ENCODE measurements around the gene GRIA4.

DNA sequence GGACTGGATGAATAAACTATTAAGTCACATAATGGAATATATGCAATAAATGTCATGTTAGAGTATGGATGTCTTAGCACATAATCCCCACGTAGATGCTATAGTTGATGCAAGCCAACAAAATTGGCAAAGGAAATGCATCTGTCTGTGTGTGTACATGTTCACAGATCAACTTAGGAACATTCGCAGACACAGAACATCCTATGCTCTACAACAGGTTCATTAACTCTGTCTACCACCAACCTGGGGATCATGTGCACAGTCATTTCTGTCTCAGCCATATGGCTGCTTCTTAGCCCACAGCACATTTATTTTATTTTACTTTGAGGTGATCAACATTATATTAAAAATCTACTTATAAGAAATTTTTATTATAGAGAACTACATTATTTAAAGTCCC lies 407.2 kb downstream of the GRIA4 start:
- TF ChIP-seq POLR2AphosphoS5 (IDR thresholded peaks at IDR 0.05; ENCODE audit: low read depth, low read length) = no peak
- no peak for TF ChIP-seq SIN3A (IDR thresholded peaks at IDR 0.05; ENCODE audit: borderline replicate concordance, insufficient read depth, low read length)

Data from PFSK-1 (cell line).